HepG2 (cell line): ENCODE results near the gene CAST. TPM values are rescaled to one million over a fixed set of nuclear protein-coding genes. Genes with fewer than 3 reads are reported as not detected.

Experiments used
- CBX2 ChIP-seq, 2 experiments: fragments of 200-600 bp in 1 of 2; sonication (generic); formaldehyde crosslinking in 1 of 2; IDR thresholded peaks; 2 replicates each; pipeline versions ENCODE4 v1.7.0 to v1.8.1; 2018 to 2022; ENCODE audit warnings: low read depth in 2 of 2, low read length in 1 of 2, mild to moderate bottlenecking in 1 of 2, missing genetic modification reagents in 1 of 2
- CBX5 ChIP-seq: sonication (generic); formaldehyde crosslinking; IDR thresholded peaks from 2 replicates; pipeline ENCODE4 v1.4.0; 2020; ENCODE audit warnings: missing genetic modification reagents, borderline replicate concordance
- CHD2 ChIP-seq: IDR thresholded peaks from 2 replicates; pipeline ENCODE4 v1.6.1; 2011; ENCODE audit warnings: low read depth, low read length, improper control_type of control experiment
- FLYWCH1 ChIP-seq: sonication (generic); formaldehyde crosslinking; IDR thresholded peaks from 2 replicates; pipeline ENCODE4 v1.8.1; 2023; ENCODE audit warnings: mild to moderate bottlenecking, missing genetic modification reagents
- GFI1 ChIP-seq: sonication (generic); formaldehyde crosslinking; IDR thresholded peaks from 2 replicates; pipeline ENCODE4 v1.5.0; 2020; ENCODE audit warnings: missing genetic modification reagents, mild to moderate bottlenecking, borderline replicate concordance
- MXI1 ChIP-seq: IDR thresholded peaks from 3 replicates; pipeline ENCODE4 v1.6.1; 2012; ENCODE audit warnings: low read depth, low read length, inconsistent platforms, borderline replicate concordance
- NFYB ChIP-seq: sonication (generic); formaldehyde crosslinking; IDR thresholded peaks from 2 replicates; pipeline ENCODE4 v1.4.0; 2020; ENCODE audit warnings: missing genetic modification reagents
- PAF1 ChIP-seq: IDR thresholded peaks from 2 replicates; pipeline ENCODE4 v1.6.1; 2016; ENCODE audit warnings: missing genetic modification reagents, missing compliant biosample characterization
- PAX8 ChIP-seq: sonication (generic); formaldehyde crosslinking; IDR thresholded peaks from 2 replicates; pipeline ENCODE4 v1.8.0; 2022; ENCODE audit warnings: mild to moderate bottlenecking, missing genetic modification reagents, borderline replicate concordance
- POLR2A ChIP-seq, 2 experiments: IDR thresholded peaks; 2 replicates each; pipeline ENCODE4 v1.6.1; 2011; ENCODE audit warnings: low read depth in 2 of 2, low read length in 2 of 2, mild to moderate bottlenecking in 1 of 2, moderate library complexity in 1 of 2; ENCODE audit not compliant: insufficient read depth in 1 of 2
- RBM39 ChIP-seq: fragments of 200-400 bp; formaldehyde crosslinking; IDR thresholded peaks from one replicate; pipeline ENCODE4 v1.6.1; 2018; ENCODE audit warnings: antibody characterized with exemption, mild to moderate bottlenecking, low read depth, low read length; ENCODE audit not compliant: poor library complexity, severe bottlenecking
- REPIN1 ChIP-seq: sonication (generic); formaldehyde crosslinking; IDR thresholded peaks from 2 replicates; pipeline ENCODE4 v1.8.0; 2022; ENCODE audit warnings: missing genetic modification reagents, low read depth, mild to moderate bottlenecking, borderline replicate concordance
- SALL1 ChIP-seq: sonication (generic); formaldehyde crosslinking; IDR thresholded peaks from 2 replicates; pipeline ENCODE4 v1.8.0; 2022; ENCODE audit warnings: mild to moderate bottlenecking, missing genetic modification reagents
- SMAD9 ChIP-seq: sonication (generic); formaldehyde crosslinking; IDR thresholded peaks from 2 replicates; pipeline ENCODE4 v1.5.1; 2020; ENCODE audit warnings: mild to moderate bottlenecking, missing genetic modification reagents
- SRY ChIP-seq: sonication (generic); formaldehyde crosslinking; IDR thresholded peaks from 2 replicates; pipeline ENCODE4 v1.8.0; 2022; ENCODE audit warnings: mild to moderate bottlenecking, missing genetic modification reagents
- TOE1 ChIP-seq: sonication (generic); formaldehyde crosslinking; IDR thresholded peaks from 2 replicates; pipeline ENCODE4 v1.4.0; 2020; ENCODE audit warnings: mild to moderate bottlenecking, missing genetic modification reagents
- TSC22D2 ChIP-seq: sonication (generic); formaldehyde crosslinking; IDR thresholded peaks from 2 replicates; pipeline ENCODE4 v1.5.1; 2020; ENCODE audit warnings: missing genetic modification reagents, mild to moderate bottlenecking, borderline replicate concordance
- ZFP62 ChIP-seq: sonication (generic); formaldehyde crosslinking; IDR thresholded peaks from 2 replicates; pipeline ENCODE4 v1.4.0; 2020; ENCODE audit warnings: missing genetic modification reagents
- ZNF205 ChIP-seq: IDR thresholded peaks from 2 replicates; pipeline ENCODE4 v1.6.1; 2018; ENCODE audit warnings: missing biosample characterization, missing genetic modification reagents
- ZNF234 ChIP-seq: sonication (generic); formaldehyde crosslinking; conservative IDR thresholded peaks from 2 replicates; pipeline ENCODE4 v1.5.1; 2020; ENCODE audit warnings: mild to moderate bottlenecking, missing genetic modification reagents
- ZNF292 ChIP-seq: sonication (generic); formaldehyde crosslinking; IDR thresholded peaks from 2 replicates; pipeline ENCODE4 v1.8.1; 2022; ENCODE audit warnings: mild to moderate bottlenecking, low read depth, missing genetic modification reagents, borderline replicate concordance
- ZNF331 ChIP-seq: sonication (generic); formaldehyde crosslinking; IDR thresholded peaks from 2 replicates; pipeline ENCODE4 v1.4.0; 2020; ENCODE audit warnings: missing genetic modification reagents
- ZNF362 ChIP-seq: sonication (generic); formaldehyde crosslinking; IDR thresholded peaks from 2 replicates; pipeline ENCODE4 v1.4.0; 2020; ENCODE audit warnings: missing genetic modification reagents, mild to moderate bottlenecking, borderline replicate concordance
- ZNF543 ChIP-seq: sonication (generic); formaldehyde crosslinking; IDR thresholded peaks from 2 replicates; pipeline ENCODE4 v1.4.0; 2020; ENCODE audit warnings: mild to moderate bottlenecking, missing genetic modification reagents
- ZNF674 ChIP-seq: sonication (generic); formaldehyde crosslinking; IDR thresholded peaks from 2 replicates; pipeline ENCODE4 v1.5.0; 2020; ENCODE audit warnings: low read depth, mild to moderate bottlenecking, missing genetic modification reagents
- ZNF724P ChIP-seq: sonication (generic); formaldehyde crosslinking; IDR thresholded peaks from 2 replicates; pipeline ENCODE4 v1.8.0; 2022; ENCODE audit warnings: missing genetic modification reagents, borderline replicate concordance
- ZNF766 ChIP-seq: sonication (generic); formaldehyde crosslinking; IDR thresholded peaks from 2 replicates; pipeline ENCODE4 v1.5.0; 2020; ENCODE audit warnings: missing genetic modification reagents, borderline replicate concordance
- ZNF790 ChIP-seq: sonication (generic); formaldehyde crosslinking; IDR thresholded peaks from 2 replicates; pipeline ENCODE4 v1.8.0; 2022; ENCODE audit warnings: missing genetic modification reagents, mild to moderate bottlenecking, borderline replicate concordance
- polyA plus RNA-seq, 8 experiments: library from polyadenylated mRNA; depleted of rRNA in 3 of 8; stranded (reverse) in 7 of 8; unstranded in 1 of 8; fragments of >200 nt; fragmentation: Illumina TruSeq in 4 of 8; extraction: Trizol in 4 of 8; gene quantifications; 2 replicates each; pipeline versions ENCODE4 v1.2.1 to v1.2.3, GENCODE V29; 2011 to 2016; ENCODE audit warnings: low read depth in 4 of 8, missing spikeins in 1 of 8, mixed read lengths in 1 of 8; ENCODE audit not compliant: insufficient read depth in 1 of 8
- total RNA-seq, 5 experiments: library from RNA; depleted of rRNA; stranded (reverse); fragments of >200 nt; fragmentation: Illumina TruSeq; extraction: Trizol; gene quantifications; 2 replicates each; pipeline ENCODE4 v1.2.3, GENCODE V29; 2016; ENCODE audit warnings: low read depth in 1 of 5
- TF ChIP-seq, protein P1 (sequence below): sonication (generic); formaldehyde crosslinking; IDR thresholded peaks from 2 replicates; pipeline ENCODE4 v1.4.0; 2020; ENCODE audit warnings: missing genetic modification reagents, borderline replicate concordance

The CAST gene
- total and polyA plus RNA-seq, 2 of the 13 experiments (the other 11 are each of a cell fraction or from before 2014, with no cell fraction given): 42.1 to 67.6 TPM

- TF ChIP-seq ZNF205 (CRISPR knock-in tag): no peak
- no peak for TF ChIP-seq TOE1 (CRISPR knock-in tag)
- peak; percentile 67 to 70 for TF ChIP-seq POLR2A (IDR thresholded peaks at IDR 0.05; ENCODE audit: insufficient read depth in 1 of 2, low read depth in 2 of 2, low read length in 2 of 2)
- TF ChIP-seq ZNF331 (CRISPR knock-in tag): peak; percentile 54; the same call in 1 of the 2 replicates
- no peak for TF ChIP-seq CBX5 (CRISPR knock-in tag)
- no peak; the same call in 1 of the 2 replicates for TF ChIP-seq SRY (CRISPR knock-in tag)
- no peak for TF ChIP-seq ZNF234 (CRISPR knock-in tag)
- TF ChIP-seq, protein P1, sequence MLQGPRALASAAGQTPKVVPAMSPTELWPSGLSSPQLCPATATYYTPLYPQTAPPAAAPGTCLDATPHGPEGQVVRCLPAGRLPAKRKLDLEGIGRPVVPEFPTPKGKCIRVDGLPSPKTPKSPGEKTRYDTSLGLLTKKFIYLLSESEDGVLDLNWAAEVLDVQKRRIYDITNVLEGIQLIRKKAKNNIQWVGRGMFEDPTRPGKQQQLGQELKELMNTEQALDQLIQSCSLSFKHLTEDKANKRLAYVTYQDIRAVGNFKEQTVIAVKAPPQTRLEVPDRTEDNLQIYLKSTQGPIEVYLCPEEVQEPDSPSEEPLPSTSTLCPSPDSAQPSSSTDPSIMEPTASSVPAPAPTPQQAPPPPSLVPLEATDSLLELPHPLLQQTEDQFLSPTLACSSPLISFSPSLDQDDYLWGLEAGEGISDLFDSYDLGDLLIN (CRISPR knock-in tag): peak; percentile 50; the same call in 1 of the 2 replicates
- peak; percentile 81 for TF ChIP-seq RBM39
- TF ChIP-seq ZNF766 (CRISPR knock-in tag): peak; percentile 63; the same call in 1 of the 2 replicates
- TF ChIP-seq ZFP62 (CRISPR knock-in tag): no peak
- TF ChIP-seq ZNF790: no peak
- 0 out of 2 replicates have a peak, but pooled peaks have one; percentile 74 for TF ChIP-seq ZNF543 (CRISPR knock-in tag)
- TF ChIP-seq GFI1: peak; percentile 75
- no peak for TF ChIP-seq TSC22D2 (CRISPR knock-in tag)
- peak; percentile 80; the same call in 1 of the 2 replicates for TF ChIP-seq ZNF674 (CRISPR knock-in tag)
- peak; percentile 43; the same call in 1 of the 2 replicates for TF ChIP-seq REPIN1 (CRISPR knock-in tag)
- peak; percentile 57 for TF ChIP-seq SALL1 (CRISPR knock-in tag)
- TF ChIP-seq ZNF292 (CRISPR knock-in tag): no peak
- TF ChIP-seq CHD2: no peak
- peak; percentile 79; the same call in 1 of the 2 replicates for TF ChIP-seq FLYWCH1
- peak; percentile 90; the same call in 2 of the 3 replicates for TF ChIP-seq MXI1
- TF ChIP-seq PAF1 (CRISPR knock-in tag): no peak
- TF ChIP-seq NFYB (CRISPR knock-in tag): 0 out of 2 replicates have a peak, but pooled peaks have one; percentile 29
- TF ChIP-seq ZNF724P (CRISPR knock-in tag): peak; percentile 32; the same call in 1 of the 2 replicates
- no peak for TF ChIP-seq CBX2 (IDR thresholded peaks at IDR 0.05; ENCODE audit: low read depth, low read length)
- TF ChIP-seq CBX2 (CRISPR knock-in tag; IDR thresholded peaks at IDR 0.05; ENCODE audit: low read depth): no peak
- TF ChIP-seq SMAD9 (CRISPR knock-in tag): no peak
- TF ChIP-seq ZNF362 (CRISPR knock-in tag): no peak
- no peak for TF ChIP-seq PAX8 (CRISPR knock-in tag)
These were observed 40.6 kb downstream of the CAST start (continued) for GRCh38 chr5:96702503-96703383.
